Activated T-helper 1 cell treated with anti-CD3 and anti-CD28 coated beads, Interleukin-12 subunit alpha, Interleukin-12 subunit beta, Interleukin-2, Interleukin-4 antibody, amounts not matched to agents 30 ng/mL and 10 ng/mL and 1 ng/mL, durations not matched to agents 14 hours and 24 hours and 36 hours (primary cell): ENCODE measurements around the gene SLC39A6. TPM values are rescaled to one million over a fixed set of nuclear protein-coding genes. Genes with fewer than 3 reads are reported as not detected.
"Not testable (repeated sequence)": the region's sequence is repeated elsewhere in the genome, so short reads cannot be mapped to it uniquely, and the experiment has no call there.

Experiments
- DNase-seq: peaks from one replicate; pipeline ENCODE4 v3.0.0; 2021; ENCODE audit warnings: low spot score
- H3K27ac Mint-ChIP-seq: one replicate; pipeline ENCODE4 v1.8.0; 2021; ENCODE audit warnings: mild to moderate bottlenecking, mixed read lengths
- H3K27me3 Mint-ChIP-seq: one replicate; pipeline ENCODE4 v1.8.0; 2022; ENCODE audit warnings: mild to moderate bottlenecking, moderate library complexity, mixed read lengths; ENCODE audit not compliant: insufficient read depth
- H3K36me3 Mint-ChIP-seq: one replicate; pipeline ENCODE4 v1.8.0; 2021; ENCODE audit warnings: low read depth, mixed read lengths
- H3K4me1 Mint-ChIP-seq: one replicate; pipeline ENCODE4 v1.8.0; 2021; ENCODE audit warnings: low read depth, mixed read lengths
- H3K4me3 Mint-ChIP-seq: one replicate; pipeline ENCODE4 v1.8.0; 2021; ENCODE audit warnings: mild to moderate bottlenecking, moderate library complexity, mixed read lengths
- H3K9me3 Mint-ChIP-seq: one replicate; pipeline ENCODE4 v1.8.0; 2021; ENCODE audit warnings: mixed read lengths
- intact Hi-C: fragments of 100-400 bp; cut with micrococcal nuclease; formaldehyde crosslinking; loops from one replicate; pipeline ENCODE4 v1.15.1; 2024
- total RNA-seq: library from RNA; stranded (reverse); gene quantifications from 2 replicates; pipeline ENCODE4 v1.2.3, GENCODE V29; 2022

Gene SLC39A6
- total RNA-seq, 1 donor from 2014 or later = 54.4 TPM

DNA sequence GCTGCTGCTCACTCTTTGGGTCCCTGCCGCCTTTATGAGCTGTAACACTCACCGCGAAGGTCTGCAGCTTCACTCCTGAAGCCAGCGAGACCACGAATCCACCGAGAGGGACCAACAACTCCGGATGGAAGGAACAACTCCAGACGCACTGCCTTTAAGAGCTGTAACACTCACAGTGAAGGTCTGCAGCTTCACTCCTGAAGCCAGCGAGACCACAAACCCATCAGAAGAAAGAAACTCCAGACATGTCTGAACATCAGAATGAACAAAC is 64.4 kb downstream of the SLC39A6 start:
- H3K27ac Mint-ChIP-seq = peak overlapping the region; percentile 31
- H3K9me3 Mint-ChIP-seq, DNase-seq, H3K36me3 Mint-ChIP-seq, H3K27me3 Mint-ChIP-seq, H3K4me3 Mint-ChIP-seq: not testable (repeated sequence)
- H3K4me1 Mint-ChIP-seq = peaks cover 31% of the 10 kb centered on the region
- intact Hi-C loops = loop anchor here (5.0 to 10.0 kb wide), 3 partner anchors 450 to 1022 kb away; partner anchors contain the start of gene MAPRE2

DNA sequence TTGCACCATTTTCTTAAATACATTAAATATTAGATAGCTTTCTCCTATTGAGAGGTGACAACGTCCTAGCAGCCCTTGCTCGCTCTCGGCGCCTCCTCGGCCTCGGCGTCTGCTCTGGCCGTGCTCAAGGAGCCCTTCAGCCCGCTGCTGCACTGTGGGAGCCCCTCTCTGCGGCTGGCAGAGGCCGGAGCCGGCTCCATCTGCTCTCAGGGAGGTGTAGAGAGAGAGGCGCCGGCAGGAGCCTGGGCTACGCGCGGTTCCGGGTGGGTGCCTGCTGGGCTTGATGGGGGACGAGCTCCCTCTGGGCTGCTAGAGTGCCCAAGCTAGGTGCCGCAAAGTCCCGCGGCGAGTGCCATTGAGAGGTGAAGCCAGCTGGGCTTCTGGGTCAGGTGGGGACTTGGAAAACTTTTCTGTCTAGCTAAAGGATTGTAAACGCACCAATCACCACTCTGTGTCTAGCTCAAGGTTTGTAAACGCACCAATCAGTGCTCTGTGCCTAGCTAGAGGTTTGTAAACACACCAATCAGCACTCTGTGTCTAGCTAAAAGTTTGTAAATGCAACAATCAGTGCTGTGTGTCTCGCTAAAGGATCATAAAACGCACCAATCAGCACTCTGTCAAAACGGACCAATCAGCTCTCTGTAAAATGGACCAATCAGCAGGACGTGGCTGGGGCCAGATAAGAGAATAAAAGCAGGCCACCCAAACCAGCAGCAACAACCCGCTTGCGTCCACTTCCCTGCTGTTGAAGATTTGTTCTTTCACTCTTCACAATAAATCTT is 64.9 kb downstream of the SLC39A6 start:
- Mint-ChIP-seq H3K27me3 (peaks cover 3% of the 10 kb centered on the region), H3K4me3 (no peak overlapping the region), H3K36me3 (peaks cover 9% of the 10 kb centered on the region), H3K9me3 (peaks cover 3% of the 10 kb centered on the region), H3K27ac (no peak overlapping the region), H3K4me1 (peaks cover 31% of the 10 kb centered on the region)
- intact Hi-C loops = loop anchor here (10.0 kb wide), 1 partner anchor 449 kb away; no protein-coding TSS in a partner anchor
- no peak for DNase-seq

DNA sequence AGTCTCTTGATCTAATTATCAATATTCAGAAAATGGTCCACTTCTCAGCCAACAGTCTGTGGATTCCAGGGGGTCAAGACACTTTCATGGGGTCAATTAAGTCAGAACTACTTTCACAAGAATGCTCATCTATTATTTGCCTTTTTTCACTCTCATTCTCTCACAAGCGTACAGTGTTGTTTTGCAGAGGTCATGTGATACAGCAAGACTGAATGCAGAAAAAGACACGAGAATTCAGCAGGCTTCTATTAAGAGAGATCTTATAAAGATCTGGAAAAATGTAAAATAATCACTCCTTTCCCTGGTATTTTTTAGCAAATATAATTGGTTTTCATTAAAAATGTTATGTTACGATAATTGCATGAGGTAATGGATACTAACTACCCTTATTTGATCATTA is 70.5 kb downstream of the SLC39A6 start:
- intact Hi-C loops = no loop called here
- Mint-ChIP-seq H3K27ac (no peak overlapping the region), H3K27me3 (no peaks in the 10 kb centered on the region), H3K4me3 (no peak overlapping the region), H3K4me1 (peaks cover 4% of the 10 kb centered on the region), H3K9me3 (no peaks in the 10 kb centered on the region), H3K36me3 (peaks cover 6% of the 10 kb centered on the region)
- no peak for DNase-seq

Other genes with a start within 250 kb of the SLC39A6 start
- gene RPRD1A, start 61.8 kb downstream of the SLC39A6 start, total RNA-seq = 20.5 and 24.8 TPM in 2 replicates
- 97.1 and 104 TPM in 2 replicates for gene ELP2, start 559 bp upstream of the SLC39A6 start, total RNA-seq
- 0.17 and 0.47 TPM in 2 replicates for gene MOCOS, start 58.2 kb upstream of the SLC39A6 start, total RNA-seq
- not detected in 2 replicates for gene FHOD3, start 168.4 kb upstream of the SLC39A6 start, total RNA-seq